GM03348 (cell line): ENCODE data around the gene HTT.
"Not testable (repeated sequence)": the region's sequence is repeated elsewhere in the genome, so short reads cannot be mapped to it uniquely, and the experiment has no call there.

Experiments used
- DNase-seq: peaks from one replicate; pipeline ENCODE4 v3.0.0; 2012; ENCODE audit warnings: low spot score

Gene HTT

DNA sequence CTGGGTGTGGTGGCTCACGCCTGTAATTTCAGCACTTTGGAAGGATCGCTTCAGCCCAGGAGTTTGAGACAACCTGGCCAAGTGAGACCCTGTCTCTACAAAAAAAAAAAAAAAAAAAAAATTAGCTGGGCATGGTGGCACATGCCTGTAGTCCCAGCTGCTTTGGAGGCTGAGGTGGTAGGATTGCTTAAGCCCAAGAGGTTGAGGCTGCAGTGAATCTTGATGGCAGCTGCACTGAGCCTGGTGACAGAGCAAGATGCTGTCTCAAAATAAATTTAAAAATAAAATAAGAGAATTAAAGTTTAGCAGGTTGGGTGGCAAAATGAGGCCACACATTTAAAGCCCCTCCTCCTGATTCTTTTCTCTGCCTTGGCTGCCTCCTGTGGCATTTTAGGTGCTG is 47.1 kb downstream of the HTT start:
- no peak for DNase-seq

DNA sequence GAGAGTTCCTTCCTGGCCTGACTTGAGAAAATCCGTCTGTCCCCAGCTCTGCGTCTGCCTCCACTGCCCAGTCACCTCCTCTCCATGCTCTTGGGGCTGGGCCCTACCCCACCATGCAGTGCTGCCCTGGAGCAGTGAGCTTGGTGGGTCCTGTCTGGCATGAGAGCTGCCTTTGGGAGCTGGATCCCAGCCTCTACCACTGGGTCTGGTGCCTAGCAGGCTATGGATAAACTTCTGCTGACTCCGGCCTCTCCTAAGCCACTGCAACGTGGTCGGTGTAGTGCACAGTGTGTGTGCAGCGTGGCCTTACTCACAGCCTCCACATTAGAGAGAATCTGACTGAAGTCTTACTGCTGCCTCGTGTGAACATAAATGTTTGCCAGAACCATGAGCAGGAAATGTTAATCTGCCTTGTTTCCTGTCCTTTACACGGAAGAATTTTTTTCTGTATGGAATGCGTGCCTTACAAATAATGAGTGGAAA is 47.6 kb downstream of the HTT start:
- no peak for DNase-seq

DNA sequence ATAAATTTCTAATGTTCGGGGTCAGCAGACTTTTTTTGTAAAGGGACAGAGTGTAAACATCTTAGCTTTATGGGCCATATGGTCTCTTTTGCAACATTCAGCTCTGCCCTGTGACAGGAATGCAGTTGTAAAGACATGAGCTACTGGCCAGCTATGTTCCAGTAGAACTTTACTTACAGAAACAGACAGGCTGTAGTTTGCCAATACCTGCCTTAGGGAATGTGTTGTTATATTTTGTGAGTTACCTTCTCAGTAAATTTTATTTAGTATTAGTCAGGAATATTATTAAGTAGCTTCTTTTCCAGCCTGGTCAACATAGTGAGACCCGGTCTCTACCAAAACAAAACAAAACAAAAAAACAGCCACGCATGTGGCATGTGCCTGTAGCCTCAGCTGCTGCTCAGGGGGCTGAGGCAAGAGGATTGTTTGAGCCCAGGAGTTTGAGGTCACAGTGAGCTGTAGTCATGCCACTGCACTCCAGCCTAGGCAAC is 48.7 kb downstream of the HTT start:
- peak; percentile 26 for DNase-seq

DNA sequence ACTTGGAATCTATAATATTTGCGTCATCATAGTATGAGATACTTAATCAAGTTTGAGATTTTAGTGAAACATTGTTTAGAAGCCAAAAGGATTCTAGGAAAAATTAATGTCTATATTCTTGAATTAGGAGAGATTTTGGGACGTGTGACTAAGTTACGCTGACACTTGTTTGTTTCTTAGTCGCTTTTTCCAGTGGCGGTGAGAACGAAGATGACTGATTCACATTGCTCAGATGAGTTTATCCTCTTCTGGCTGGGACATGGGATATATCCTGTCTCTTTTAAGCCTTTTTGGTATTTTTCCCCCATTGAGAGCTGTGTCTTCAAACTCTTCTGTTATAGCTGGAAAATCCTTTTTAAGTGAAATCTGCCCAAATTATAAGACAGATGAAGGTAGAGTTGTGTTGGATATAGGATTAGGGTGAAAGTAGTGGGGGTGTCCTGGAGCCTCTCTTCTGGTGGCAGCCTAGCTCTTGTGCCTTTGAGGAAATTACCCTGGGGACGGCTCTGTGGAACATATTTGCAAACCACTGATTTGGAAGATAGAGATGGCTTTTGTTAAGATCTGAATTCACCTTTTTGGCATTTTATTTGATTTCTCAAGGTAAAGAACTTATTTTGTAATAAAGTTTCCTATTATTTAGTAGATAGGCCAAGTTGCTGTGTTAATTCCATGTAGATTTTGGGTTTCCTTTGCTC is 49.7 kb downstream of the HTT start:
- no peak for DNase-seq

DNA sequence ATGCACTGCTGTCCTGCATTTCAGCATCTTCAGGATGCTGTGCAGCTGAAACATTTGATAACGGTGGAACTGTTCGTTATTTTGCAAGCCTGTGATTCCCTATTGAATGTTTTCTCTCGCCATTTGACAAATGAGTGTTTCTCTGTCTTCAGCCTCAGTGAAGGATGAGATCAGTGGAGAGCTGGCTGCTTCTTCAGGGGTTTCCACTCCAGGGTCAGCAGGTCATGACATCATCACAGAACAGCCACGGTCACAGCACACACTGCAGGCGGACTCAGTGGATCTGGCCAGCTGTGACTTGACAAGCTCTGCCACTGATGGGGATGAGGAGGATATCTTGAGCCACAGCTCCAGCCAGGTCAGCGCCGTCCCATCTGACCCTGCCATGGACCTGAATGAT is 52.6 kb downstream of the HTT start:
- DNase-seq: no peak

DNA sequence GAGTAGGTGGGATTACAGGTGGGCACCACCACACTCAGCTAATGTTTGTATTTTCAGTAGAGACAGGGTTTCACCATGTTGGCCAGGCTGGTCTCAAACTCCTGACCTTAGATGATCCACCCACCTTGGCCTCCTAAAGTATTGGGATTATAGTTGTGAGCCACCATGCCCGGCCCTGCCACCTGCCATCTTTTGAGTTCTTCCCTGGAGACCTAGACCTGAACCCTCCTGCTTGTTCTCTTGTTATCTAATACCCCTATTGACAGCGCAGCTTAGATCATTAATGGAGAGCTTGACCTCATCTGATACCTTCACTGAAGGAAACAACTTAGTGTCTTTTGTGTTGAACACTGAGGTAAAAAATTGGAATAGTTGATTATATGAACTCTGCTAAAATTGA is 53.6 kb downstream of the HTT start:
- no peak for DNase-seq

DNA sequence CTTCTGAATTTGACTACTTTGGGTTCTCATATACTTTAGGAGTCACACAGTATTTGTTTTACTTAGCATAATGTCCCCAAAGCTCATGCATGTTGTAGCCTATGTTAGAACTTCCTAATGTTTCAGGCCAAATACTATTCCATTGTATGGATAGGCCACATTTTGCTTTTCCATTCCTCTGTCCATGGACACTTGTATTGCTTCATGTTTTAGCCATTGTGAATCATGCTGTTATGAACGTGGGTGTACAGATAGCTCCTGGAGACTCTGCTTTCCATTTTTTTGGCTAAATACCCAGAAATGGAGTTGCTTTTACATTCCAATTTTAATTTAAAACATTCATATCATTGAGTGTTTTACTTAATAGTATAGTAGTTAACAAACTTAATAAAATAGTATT is 54.5 kb downstream of the HTT start:
- DNase-seq: peak; percentile 72

DNA sequence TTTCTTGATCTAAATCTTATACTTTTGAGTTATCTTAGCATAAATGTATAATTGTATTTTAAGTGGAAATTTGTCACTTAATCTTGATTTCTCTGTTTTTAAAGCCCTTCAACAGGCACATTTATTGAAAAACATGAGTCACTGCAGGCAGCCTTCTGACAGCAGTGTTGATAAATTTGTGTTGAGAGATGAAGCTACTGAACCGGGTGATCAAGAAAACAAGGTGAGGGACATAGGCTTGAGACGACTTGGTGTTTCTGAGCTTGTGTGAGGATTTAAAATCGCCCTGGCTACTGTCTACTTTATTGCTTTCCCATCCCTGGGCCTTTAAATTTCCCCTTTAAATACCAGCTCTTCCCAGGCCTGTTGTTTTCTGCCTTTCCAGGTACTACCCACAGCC is 55.7 kb downstream of the HTT start:
- no peak for DNase-seq

DNA sequence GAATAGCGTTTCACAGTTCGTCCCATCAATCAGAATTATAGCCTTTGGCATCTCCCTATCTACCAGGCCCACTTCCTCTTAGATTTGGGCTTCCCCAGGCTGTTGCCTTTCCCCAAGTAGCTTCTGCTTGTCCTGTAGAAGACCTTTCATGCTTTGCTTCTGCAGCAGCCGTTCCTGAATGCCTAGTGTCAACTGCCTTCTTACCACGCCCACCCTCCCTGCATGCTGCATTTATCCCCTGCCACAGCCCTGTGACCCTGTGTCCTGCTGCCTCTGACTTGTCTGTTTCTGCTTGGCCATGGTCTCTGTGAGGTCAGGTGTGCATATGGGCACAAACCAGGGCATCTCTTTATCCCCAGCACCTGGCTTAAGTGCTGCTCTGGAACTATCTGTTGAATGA is 56.3 kb downstream of the HTT start:
- no peak for DNase-seq

DNA sequence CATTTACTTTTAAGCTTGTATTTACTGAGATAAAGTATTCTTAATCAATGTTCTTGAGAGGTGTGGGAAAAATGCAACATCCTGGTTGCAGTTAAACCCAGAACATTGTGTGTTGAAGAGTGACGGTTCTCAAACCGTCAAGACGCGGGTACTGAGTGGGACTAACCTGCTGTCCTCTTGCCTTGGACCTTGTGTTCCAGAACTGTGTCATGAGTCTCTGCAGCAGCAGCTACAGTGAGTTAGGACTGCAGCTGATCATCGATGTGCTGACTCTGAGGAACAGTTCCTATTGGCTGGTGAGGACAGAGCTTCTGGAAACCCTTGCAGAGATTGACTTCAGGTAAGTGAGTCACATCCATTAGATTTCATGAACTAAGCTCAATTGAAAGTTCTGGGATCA is 59.7 kb downstream of the HTT start:
- no peak for DNase-seq

DNA sequence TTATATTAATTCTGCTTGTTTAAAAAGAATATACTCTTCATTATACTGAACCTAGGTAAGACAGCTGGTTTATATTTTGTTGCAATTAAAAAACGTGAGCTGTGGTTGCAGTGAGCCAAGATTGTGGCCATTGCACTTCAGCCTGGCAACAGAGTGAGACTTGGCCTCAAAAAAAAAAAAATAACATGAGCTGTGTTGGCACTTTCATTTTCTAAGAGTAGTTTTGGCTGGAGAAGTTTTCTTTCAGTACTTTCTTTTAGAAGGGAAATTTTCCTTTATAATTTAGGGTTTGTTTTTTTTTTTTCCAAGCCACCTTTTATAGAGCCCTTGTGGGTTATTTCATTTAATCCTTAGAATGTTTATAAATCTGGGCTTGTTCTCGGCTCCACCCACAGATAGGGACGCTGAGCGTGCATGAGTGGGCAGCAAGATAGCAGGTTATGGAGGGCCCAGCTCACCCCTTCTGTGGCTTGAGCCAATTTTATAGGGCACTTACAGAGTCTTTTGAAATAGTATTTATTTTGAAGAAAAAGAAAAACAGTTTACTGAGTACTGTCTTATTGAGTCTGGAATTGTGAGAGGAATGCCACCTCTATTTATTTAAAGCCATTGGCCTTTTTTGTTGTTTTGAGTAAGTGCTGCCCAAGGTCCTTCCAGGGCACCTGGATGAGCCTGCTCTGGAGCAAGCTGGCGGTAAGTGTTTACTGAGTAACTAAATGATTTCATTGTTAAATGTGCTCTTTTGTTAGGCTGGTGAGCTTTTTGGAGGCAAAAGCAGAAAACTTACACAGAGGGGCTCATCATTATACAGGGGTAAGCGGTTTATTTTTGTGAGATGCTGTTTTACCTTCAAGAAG is 60.9 kb downstream of the HTT start:
- DNase-seq: no peak

DNA sequence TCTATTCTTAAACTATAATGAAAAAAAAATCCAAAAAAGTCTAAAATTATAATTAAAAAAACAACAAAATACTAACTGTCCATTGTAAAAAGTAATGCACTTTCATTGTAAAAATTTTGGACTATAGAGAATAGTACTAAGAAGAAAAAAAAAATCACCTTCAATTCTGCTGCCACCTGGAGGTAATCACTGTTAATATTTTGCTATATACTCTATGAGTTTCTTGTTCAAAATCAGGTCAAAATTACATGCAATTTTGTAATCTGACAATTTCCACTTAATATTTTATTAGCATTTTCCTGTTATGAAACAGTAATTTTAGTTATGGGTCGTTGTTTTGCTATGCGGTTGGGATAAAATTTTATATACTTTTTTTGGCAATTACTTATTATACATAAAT is 62.0 kb downstream of the HTT start:
- peak; percentile 14 for DNase-seq

DNA sequence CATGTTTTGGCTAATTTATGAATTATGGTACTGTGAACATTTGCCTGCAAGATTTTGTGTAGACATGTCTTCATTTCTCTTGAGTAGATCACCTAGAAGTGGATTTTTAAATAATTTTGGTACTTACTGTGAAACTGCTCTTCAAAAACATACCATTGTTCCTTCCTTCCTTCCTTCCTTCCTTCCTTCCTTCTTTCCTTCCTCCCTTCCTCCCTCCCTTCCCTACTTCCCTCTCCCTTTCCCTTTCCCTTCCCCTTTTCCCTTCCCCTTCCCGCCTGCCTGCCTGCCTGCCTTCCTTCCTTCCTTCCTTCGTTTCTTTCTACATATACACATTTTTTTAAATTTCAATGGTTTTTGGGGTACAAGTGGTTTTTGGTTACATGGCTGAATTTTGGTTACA is 63.4 kb downstream of the HTT start:
- no peak for DNase-seq

DNA sequence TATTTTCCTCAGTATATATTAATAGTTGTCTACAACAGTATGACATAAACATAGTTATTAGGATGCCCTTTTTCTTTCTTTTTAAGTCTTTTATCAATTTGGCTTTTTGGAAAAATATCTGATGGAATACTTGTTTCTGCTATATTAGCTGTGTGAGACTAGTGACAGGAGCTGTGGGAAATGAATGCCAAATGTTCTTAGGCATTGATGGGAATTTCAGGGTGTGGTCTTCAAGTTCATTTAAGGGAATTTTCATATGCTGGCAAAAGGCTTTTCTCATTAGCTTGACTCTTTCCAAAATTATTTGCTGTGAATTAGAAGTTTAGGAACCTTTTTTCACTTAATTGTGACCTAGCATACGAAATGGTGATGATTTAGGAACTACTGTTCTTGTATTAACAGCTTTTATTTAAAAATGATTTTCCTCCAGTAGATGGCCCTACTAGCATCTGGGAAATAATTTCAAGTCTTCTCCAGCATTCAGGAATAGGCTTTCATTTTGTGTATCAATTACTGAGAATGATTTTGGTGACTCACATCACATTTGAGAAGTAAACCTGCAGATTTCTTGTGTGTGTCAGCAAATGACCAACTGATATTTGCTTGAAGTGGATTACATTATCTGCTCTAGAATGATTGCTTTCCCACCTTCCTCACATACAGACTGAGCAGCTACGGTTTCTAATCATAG is 70.9 kb downstream of the HTT start:
- DNase-seq: peak; percentile 52

DNA sequence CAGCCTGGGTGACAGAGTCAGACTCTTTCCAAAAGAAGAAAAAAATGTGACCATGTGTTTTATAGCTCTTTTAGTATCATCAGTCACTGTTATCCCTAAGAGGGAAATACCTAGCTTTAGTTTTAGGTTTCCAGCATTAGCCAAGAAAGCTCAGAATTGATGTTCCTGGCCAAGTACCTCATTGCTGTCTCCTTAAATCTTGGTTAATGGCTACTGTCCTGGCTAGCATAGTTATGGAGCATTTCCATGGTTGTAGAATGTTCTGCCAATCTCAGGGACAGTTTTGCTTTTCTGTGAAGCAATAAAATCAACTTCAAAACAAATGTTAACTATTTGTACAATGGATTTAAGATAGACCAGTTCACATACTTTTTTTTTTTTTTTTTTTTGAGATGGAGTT is 74.4 kb downstream of the HTT start:
- no peak for DNase-seq

DNA sequence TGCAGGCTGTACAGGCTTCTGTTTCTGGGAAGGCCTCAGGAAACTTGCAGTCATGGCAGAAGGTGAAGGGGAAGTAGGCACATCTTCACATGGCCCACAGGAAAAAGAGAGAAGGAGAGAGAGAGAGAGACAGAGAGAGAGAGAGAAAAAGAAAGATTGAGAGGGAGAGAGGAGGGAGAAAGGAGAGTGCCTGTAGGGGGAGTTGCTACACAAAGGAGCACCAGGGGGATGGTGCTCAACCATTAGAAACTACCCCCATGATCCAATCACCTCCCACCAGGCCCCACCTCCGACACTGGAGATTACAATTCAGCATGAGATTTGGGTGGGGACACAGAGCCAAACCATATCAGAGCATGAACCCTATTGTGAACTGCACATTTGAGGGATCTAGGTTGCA is 76.8 kb downstream of the HTT start:
- DNase-seq: not testable (repeated sequence)

DNA sequence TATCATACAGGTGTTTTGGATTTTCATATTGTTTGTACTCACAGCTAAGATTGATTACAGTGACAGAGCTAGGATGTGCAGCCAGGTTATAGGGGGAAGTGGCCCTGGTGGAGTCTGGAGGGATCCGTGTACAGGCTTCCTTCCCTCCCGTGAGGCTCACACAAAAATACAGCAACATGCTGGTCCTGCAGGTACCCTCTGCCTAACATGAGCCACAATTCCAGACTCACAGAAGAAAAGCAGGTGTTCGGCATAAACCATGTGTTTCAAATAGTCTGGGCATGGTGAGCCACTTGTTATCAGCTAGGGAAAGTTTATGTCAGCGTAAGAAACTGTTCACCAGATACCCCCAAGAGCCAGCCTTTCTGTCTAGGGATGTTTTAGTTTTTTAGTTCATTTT is 82.9 kb downstream of the HTT start:
- no peak for DNase-seq

DNA sequence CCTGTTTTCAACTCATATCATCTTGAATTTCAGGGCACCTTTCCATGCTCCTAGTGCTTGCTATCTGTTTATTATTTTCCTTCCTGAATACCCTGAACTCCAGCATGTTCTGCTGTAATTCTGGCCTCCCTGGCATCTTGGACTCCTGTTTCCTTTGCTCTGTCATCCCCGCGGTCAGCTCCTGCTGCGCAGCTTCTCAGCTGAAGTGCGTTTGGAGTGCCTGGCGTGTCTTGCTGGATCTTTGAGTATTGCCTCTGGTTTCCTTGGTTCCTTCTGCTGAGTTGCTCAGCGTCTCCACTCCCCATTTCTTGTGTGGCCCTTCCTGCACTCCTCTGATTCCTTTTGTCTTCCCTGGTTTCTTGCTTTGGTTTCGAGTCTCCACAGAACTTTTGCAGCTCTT is 84.4 kb downstream of the HTT start:
- DNase-seq: no peak

DNA sequence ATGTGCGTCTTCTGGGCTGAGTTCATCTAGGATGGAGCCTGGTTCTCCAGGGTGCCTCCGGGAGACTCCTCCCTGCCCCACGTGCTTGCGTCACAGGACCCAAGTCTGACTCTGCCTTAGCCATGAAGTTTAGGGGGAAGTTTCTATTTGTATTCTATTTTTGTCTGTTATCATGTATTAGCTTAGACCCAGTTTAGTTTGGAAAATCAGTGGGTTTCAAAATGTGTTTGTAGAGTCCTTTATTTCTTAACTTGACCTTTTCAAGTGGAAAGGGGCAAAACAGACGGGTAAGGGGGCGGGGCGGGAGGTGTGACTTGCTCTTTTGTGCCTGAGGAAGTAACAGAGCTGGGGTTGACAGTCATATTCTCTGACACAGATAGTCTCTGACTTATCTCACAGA is 86.0 kb downstream of the HTT start:
- DNase-seq: no peak

DNA sequence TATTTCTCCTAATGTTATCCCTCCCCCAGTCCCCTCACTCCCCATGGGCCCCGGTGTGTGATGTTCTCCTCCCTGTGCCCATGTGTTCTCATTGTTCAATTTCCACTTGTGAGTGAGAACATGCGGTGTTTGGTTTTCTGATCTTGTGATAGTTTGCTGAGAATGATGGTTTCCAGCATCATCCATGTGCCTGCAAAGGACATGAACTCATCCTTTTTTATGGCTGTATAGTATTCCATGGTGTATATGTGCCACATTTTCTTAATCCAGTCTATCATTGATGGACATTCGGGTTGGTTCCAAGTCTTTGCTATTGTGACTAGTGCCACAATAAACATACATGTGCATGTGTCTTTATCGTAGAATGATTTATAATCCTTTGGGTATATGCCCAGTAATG is 86.6 kb downstream of the HTT start:
- not testable (repeated sequence) for DNase-seq

DNA sequence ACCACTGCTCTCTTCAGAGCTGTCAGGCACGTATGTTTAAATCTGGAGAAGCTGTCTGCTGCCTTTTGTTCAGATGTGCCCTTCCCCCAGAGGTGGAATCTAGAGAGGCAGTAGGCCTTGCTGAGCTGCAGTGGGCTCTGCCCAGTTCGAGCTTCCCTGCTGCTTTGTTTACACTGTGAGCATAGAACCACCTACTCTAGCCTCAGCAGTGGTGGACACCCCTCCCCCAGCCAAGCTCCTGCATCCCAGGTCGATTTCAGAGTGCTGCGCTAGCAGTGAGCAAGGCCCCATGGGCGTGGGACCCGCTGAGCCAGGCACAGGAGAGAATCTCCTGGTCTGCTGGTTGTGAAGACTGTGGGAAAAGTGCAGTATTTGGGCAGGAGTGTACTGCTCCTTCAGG is 92.0 kb downstream of the HTT start:
- not testable (repeated sequence) for DNase-seq

DNA sequence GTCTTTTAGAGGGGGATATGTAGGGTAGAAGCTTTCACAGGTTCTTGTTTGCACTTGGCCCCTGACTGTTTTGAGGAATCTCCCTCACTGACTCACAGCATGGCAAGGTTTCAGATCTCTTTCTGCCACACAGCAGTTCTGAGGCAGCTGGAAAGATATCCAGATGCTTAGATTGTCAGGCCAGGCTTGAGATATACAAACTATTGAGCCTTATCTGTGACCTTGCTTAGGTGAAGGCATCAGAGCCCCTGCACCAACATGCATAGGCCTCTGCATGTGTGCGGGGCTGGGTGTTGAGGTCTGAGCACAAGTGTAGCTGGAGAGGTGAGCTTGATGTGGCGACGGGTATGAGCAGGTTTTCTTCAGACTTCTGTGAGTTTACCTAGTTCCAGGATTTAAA is 93.5 kb downstream of the HTT start:
- DNase-seq: peak; percentile 67
